ENCODE results near the gene CNTN5. TPM values are rescaled to one million over a fixed set of nuclear protein-coding genes. Genes with fewer than 3 reads are reported as not detected.
A peak's percentile ranks its signal among the peaks of the same experiment; 100 is the strongest.

CNTN5 gene
- polyA plus RNA-seq, 1 donor from 2014 or later = 1.1 TPM

DNA sequence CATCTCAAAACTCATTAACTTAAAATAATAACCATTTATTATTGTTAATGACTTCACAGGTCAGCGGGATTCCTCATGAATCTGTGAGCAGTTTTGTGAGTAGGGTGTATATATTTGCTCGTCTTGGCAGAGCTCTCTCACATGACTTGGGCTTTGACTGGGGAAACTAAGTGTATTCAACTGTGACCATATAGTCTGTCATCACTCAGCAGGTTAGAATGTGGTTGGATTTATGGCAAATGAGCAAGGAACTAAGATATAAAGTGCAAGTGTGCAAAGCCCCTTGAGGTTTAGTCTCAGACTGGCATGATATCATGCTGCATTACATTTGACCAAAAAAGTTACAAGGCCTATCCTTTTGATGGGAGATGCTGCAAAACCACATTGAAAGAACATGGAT is 254.8 kb downstream of the CNTN5 start:
- H3K27ac ChIP-seq (ENCODE audit: low read length) = no peak overlapping the region
- no peak overlapping the region for H2AFZ ChIP-seq (ENCODE audit: low read depth, low read length)
- H3K79me2 ChIP-seq (replicated peaks; ENCODE audit: insufficient read depth, low read length) = no peaks in the 10 kb centered on the region
- no peaks in the 10 kb centered on the region for H3K9me3 ChIP-seq (ENCODE audit: low read length)
- no peaks in the 10 kb centered on the region for H3K27me3 ChIP-seq (ENCODE audit: insufficient read depth, low read depth, low read length)
- H4K20me1 ChIP-seq (ENCODE audit: insufficient read depth) = no peaks in the 10 kb centered on the region
- H3K4me2 ChIP-seq (ENCODE audit: low read length) = no peak overlapping the region
- H3K4me3 ChIP-seq (ENCODE audit: low read length) = no peak overlapping the region
- peaks cover 2% of the 10 kb centered on the region for H3F3A ChIP-seq (ENCODE audit: insufficient read depth, low read length, poor library complexity, severe bottlenecking)
- H3K36me3 ChIP-seq (ENCODE audit: insufficient read depth, low read length) = no peaks in the 10 kb centered on the region
- H3K9ac ChIP-seq (ENCODE audit: low read length) = no peak overlapping the region
- H3K9me2 ChIP-seq (ENCODE audit: insufficient read depth, low read length) = no peaks in the 10 kb centered on the region
- TF ChIP-seq EP300 (conservative IDR thresholded peaks at IDR 0.05; ENCODE audit: poor library complexity, severe bottlenecking) (no peak), TAF1 (IDR thresholded peaks at IDR 0.05; ENCODE audit: low read depth) (no peak), EZH2 (IDR thresholded peaks at IDR 0.05; ENCODE audit: borderline replicate concordance, insufficient read depth, low read length, poor library complexity, severe bottlenecking) (no peak), SMC3 (conservative IDR thresholded peaks at IDR 0.05; ENCODE audit: poor library complexity) (no peak), POLR2AphosphoS5 (IDR thresholded peaks at IDR 0.05) (no peak), RAD21 (conservative IDR thresholded peaks at IDR 0.05) (no peak), MXI1 (conservative IDR thresholded peaks at IDR 0.05; ENCODE audit: poor library complexity, severe bottlenecking) (no peak)
- TF ChIP-seq, protein P1, sequence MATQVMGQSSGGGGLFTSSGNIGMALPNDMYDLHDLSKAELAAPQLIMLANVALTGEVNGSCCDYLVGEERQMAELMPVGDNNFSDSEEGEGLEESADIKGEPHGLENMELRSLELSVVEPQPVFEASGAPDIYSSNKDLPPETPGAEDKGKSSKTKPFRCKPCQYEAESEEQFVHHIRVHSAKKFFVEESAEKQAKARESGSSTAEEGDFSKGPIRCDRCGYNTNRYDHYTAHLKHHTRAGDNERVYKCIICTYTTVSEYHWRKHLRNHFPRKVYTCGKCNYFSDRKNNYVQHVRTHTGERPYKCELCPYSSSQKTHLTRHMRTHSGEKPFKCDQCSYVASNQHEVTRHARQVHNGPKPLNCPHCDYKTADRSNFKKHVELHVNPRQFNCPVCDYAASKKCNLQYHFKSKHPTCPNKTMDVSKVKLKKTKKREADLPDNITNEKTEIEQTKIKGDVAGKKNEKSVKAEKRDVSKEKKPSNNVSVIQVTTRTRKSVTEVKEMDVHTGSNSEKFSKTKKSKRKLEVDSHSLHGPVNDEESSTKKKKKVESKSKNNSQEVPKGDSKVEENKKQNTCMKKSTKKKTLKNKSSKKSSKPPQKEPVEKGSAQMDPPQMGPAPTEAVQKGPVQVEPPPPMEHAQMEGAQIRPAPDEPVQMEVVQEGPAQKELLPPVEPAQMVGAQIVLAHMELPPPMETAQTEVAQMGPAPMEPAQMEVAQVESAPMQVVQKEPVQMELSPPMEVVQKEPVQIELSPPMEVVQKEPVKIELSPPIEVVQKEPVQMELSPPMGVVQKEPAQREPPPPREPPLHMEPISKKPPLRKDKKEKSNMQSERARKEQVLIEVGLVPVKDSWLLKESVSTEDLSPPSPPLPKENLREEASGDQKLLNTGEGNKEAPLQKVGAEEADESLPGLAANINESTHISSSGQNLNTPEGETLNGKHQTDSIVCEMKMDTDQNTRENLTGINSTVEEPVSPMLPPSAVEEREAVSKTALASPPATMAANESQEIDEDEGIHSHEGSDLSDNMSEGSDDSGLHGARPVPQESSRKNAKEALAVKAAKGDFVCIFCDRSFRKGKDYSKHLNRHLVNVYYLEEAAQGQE (IDR thresholded peaks at IDR 0.05; ENCODE audit: borderline replicate concordance) = no peak
- TF ChIP-seq, protein P2, sequence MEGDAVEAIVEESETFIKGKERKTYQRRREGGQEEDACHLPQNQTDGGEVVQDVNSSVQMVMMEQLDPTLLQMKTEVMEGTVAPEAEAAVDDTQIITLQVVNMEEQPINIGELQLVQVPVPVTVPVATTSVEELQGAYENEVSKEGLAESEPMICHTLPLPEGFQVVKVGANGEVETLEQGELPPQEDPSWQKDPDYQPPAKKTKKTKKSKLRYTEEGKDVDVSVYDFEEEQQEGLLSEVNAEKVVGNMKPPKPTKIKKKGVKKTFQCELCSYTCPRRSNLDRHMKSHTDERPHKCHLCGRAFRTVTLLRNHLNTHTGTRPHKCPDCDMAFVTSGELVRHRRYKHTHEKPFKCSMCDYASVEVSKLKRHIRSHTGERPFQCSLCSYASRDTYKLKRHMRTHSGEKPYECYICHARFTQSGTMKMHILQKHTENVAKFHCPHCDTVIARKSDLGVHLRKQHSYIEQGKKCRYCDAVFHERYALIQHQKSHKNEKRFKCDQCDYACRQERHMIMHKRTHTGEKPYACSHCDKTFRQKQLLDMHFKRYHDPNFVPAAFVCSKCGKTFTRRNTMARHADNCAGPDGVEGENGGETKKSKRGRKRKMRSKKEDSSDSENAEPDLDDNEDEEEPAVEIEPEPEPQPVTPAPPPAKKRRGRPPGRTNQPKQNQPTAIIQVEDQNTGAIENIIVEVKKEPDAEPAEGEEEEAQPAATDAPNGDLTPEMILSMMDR (IDR thresholded peaks at IDR 0.05; ENCODE audit: poor library complexity, severe bottlenecking) = no peak

DNA sequence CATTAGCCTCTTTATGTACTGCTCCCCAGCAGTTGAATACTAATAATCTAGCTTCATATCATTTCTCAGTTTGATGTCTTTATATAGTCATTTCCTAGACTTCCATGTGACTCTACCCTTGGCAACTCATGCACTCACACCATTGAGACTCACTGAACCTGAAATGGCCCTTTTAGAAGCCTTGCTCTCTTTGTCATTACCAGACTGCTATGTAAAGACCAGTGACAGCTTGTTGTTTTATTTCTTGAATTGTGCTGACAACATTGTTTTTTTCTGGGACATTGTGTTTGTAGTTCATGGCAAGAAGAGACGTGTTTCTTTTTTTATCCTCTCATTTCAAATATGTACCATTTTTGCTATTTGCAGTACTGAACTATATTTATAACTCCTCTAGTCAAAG is 256.5 kb downstream of the CNTN5 start:
- no peak overlapping the region for H3K27ac ChIP-seq (ENCODE audit: low read length)
- TF ChIP-seq, protein P1 (IDR thresholded peaks at IDR 0.05; ENCODE audit: borderline replicate concordance) = no peak
- peak; percentile 82 for TF ChIP-seq POLR2AphosphoS5 (IDR thresholded peaks at IDR 0.05)
- peak; percentile 86 for TF ChIP-seq EP300 (conservative IDR thresholded peaks at IDR 0.05; ENCODE audit: poor library complexity, severe bottlenecking)
- no peaks in the 10 kb centered on the region for H3K79me2 ChIP-seq (replicated peaks; ENCODE audit: insufficient read depth, low read length)
- H3K4me2 ChIP-seq (ENCODE audit: low read length) = no peak overlapping the region
- no peaks in the 10 kb centered on the region for H3K9me3 ChIP-seq (ENCODE audit: low read length)
- H3F3A ChIP-seq (ENCODE audit: insufficient read depth, low read length, poor library complexity, severe bottlenecking) = peaks cover 2% of the 10 kb centered on the region
- H3K4me3 ChIP-seq (ENCODE audit: low read length) = no peak overlapping the region
- H3K36me3 ChIP-seq (ENCODE audit: insufficient read depth, low read length) = no peaks in the 10 kb centered on the region
- H3K27me3 ChIP-seq (ENCODE audit: insufficient read depth, low read depth, low read length) = no peaks in the 10 kb centered on the region
- H2AFZ ChIP-seq (ENCODE audit: low read depth, low read length) = no peak overlapping the region
- no peak overlapping the region for H3K9ac ChIP-seq (ENCODE audit: low read length)
- no peaks in the 10 kb centered on the region for H4K20me1 ChIP-seq (ENCODE audit: insufficient read depth)
- no peaks in the 10 kb centered on the region for H3K9me2 ChIP-seq (ENCODE audit: insufficient read depth, low read length)
